ENCODE data around the gene ITIH6.
"Not testable (repeated sequence)": the region's sequence is repeated elsewhere in the genome, so short reads cannot be mapped to it uniquely, and the experiment has no call there.

ITIH6 gene, protein sequence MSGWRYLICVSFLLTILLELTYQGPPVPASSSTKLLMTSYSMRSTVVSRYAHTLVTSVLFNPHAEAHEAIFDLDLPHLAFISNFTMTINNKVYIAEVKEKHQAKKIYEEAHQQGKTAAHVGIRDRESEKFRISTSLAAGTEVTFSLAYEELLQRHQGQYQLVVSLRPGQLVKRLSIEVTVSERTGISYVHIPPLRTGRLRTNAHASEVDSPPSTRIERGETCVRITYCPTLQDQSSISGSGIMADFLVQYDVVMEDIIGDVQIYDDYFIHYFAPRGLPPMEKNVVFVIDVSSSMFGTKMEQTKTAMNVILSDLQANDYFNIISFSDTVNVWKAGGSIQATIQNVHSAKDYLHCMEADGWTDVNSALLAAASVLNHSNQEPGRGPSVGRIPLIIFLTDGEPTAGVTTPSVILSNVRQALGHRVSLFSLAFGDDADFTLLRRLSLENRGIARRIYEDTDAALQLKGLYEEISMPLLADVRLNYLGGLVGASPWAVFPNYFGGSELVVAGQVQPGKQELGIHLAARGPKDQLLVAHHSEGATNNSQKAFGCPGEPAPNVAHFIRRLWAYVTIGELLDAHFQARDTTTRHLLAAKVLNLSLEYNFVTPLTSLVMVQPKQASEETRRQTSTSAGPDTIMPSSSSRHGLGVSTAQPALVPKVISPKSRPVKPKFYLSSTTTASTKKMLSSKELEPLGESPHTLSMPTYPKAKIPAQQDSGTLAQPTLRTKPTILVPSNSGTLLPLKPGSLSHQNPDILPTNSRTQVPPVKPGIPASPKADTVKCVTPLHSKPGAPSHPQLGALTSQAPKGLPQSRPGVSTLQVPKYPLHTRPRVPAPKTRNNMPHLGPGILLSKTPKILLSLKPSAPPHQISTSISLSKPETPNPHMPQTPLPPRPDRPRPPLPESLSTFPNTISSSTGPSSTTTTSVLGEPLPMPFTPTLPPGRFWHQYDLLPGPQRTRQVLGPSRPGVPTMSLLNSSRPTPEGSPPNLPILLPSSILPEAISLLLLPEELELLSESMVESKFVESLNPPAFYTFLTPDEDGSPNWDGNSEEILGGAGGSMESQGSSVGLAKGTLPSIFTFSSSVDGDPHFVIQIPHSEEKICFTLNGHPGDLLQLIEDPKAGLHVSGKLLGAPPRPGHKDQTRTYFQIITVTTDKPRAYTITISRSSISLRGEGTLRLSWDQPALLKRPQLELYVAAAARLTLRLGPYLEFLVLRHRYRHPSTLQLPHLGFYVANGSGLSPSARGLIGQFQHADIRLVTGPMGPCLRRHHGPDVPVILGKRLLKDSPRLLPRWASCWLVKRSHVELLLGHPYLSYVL

DNA sequence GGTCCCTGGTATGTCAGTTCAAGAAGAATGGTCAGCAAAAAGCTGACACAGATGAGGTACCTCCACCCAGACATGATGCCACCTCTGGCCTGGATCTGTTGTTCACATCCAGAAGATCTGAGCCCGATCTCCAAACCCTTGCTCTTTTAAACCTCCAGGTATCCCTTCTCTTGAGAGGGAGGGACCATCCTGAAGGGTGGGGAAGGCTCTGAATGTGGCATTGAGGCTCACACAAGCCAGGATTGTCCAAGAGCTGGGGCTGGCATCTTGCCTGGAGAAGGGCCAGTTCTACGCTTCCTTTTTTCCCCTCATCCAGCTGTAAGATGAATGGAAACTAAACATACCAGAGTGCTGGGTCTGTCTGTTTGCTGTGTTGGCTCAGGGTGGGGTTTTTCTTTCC is at the start of gene ITIH6:
Gene ITIH6 (minus strand): TSS at position 119 of the 400 bp plus-strand sequence. CDS start 45 bp downstream, at position 74.
- Histone ChIP-seq H3K9me3 (ENCODE audit: control insufficient read depth in 1 of 2, low read length in 2 of 2) (no peaks in the 10 kb centered on the region), H3K9ac (ENCODE audit: low read depth in 1 of 2, low read length in 2 of 2) (no peak within 1 kb of the TSS), H3K27me3 (ENCODE audit: control insufficient read depth in 1 of 2, insufficient read depth in 2 of 2, low read length in 2 of 2) (no peaks in the 10 kb centered on the region), H3K36me3 (ENCODE audit: control insufficient read depth in 1 of 2, insufficient read depth in 2 of 2, low read length in 2 of 2) (no peaks in the 10 kb centered on the region), H3K4me3 (ENCODE audit: low read depth in 1 of 2, low read length in 2 of 2) (no peak within 1 kb of the TSS), H3K4me1 (ENCODE audit: control insufficient read depth in 1 of 2, insufficient read depth in 2 of 2, low read length in 2 of 2) (peaks cover 0 to 4% of the 10 kb centered on the region in 2 donors), H3K27ac (ENCODE audit: low read depth, low read length) (no peak within 1 kb of the TSS)

DNA sequence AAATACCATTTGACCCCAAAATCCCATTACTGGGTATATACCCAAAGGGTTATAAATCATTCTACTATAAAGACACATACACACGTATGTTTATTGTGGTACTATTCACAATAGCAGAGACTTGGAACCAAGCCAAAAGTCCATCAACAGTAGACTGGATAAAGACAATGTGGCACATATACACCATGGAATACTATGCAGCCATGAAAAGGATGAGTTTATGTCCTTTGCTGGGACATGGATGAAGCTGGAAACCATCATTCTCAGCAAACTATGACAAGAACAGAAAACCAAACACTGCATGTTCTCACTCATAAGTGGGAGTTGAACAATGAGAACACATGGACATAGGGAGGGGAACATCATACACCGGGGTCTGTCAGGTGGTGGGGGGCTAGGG is 49.6 kb upstream of the ITIH6 start:
- H3K36me3 ChIP-seq (ENCODE audit: control insufficient read depth in 1 of 2, insufficient read depth in 2 of 2, low read length in 2 of 2); H3K9me3 ChIP-seq (ENCODE audit: control insufficient read depth in 1 of 2, low read length in 2 of 2); H3K9ac ChIP-seq (ENCODE audit: low read depth in 1 of 2, low read length in 2 of 2); H3K27ac ChIP-seq (ENCODE audit: low read depth, low read length); H3K4me3 ChIP-seq (ENCODE audit: low read depth in 1 of 2, low read length in 2 of 2); H3K27me3 ChIP-seq (ENCODE audit: control insufficient read depth in 1 of 2, insufficient read depth in 2 of 2, low read length in 2 of 2); H3K4me1 ChIP-seq (ENCODE audit: control insufficient read depth in 1 of 2, insufficient read depth in 2 of 2, low read length in 2 of 2): not testable (repeated sequence)

DNA sequence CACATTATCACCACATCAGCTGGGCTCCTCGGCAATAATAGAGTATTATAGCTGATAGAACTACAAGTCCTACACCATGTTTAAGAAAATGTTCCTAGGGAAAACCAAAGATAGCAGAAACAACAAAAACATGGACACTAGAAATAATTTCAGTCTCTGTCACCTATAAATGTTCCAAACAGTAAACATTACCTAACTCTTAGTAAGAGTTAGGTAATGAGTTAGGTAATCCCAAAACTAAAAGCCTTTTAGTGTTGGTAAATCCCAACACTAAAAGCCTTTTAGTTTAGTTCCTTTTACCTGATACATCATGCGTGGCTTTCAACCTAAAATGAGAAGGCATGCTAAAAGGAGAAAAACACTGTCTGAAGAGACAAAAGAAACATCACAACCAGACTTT is 45.0 kb upstream of the ITIH6 start:
- Histone ChIP-seq H3K4me3 (ENCODE audit: low read depth in 1 of 2, low read length in 2 of 2) (no peak overlapping the region), H3K36me3 (ENCODE audit: control insufficient read depth in 1 of 2, insufficient read depth in 2 of 2, low read length in 2 of 2) (no peaks in the 10 kb centered on the region)

DNA sequence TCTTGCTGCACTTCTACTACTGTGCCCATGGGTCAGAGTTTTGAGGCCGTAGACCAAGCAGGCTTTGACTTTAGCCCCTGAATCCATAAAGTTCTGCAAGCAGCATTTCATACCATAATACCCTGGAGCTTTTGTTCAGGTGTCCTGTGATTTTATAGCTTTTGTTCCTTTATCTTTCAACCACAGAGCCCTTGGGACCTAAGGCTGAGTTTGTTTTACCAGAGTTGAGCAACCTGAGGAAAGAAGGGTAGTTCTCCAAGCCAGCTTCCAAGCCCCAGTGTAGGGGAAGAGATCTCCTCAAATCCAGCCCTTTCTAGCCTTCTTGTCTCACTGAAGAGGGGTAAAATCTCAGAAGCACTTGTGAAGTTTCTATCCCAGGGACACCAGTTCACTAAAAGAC is 44.6 kb upstream of the ITIH6 start:
- no peaks in the 10 kb centered on the region for H3K36me3 ChIP-seq (ENCODE audit: control insufficient read depth in 1 of 2, insufficient read depth in 2 of 2, low read length in 2 of 2)

More for the DNA sequence above, 45.0 kb upstream of the ITIH6 start:
- H3K9me3 ChIP-seq (ENCODE audit: control insufficient read depth in 1 of 2, low read length in 2 of 2): no peaks in the 10 kb centered on the region
- no peaks in the 10 kb centered on the region for H3K27me3 ChIP-seq (ENCODE audit: control insufficient read depth in 1 of 2, insufficient read depth in 2 of 2, low read length in 2 of 2)
- no peaks in the 10 kb centered on the region for H3K4me1 ChIP-seq (ENCODE audit: control insufficient read depth in 1 of 2, insufficient read depth in 2 of 2, low read length in 2 of 2)
- H3K9ac ChIP-seq (ENCODE audit: low read depth in 1 of 2, low read length in 2 of 2): no peak overlapping the region
- no peak overlapping the region for H3K27ac ChIP-seq (ENCODE audit: low read depth, low read length)

DNA sequence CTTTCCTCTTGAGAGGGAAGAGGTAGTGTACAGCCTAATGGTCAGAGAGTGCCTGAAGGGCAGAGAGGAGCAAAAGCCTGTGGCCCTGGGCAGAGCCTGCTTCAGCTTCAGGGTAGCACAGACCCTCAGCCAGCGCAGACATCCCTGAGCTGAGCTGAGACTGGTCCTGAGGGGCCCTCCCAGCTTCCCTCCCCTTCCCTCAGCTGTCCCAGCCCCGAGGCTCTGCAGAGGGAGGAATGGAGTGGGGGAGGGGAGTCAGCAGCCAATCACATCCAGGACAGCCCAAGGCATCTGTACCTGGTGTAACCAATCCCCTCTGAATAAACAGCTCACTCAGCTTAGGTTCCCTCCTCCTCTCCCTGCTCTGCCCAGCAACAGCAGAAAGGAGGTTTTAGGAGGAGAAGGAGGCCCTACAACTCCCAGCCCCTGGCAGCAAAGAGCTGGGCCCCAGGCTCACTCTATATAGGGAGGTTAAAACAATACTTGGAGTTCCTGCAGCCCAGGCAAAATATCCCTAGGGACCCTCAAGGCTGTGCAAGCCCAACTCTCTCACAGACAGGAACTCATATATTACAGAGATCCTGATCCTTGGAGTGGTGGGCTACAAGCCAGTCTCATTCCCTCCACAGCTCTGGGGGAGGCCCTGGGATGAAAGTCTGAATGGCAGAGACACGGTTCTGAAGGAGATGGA is 43.3 kb upstream of the ITIH6 start:
- not testable (repeated sequence) for H3K9ac ChIP-seq (ENCODE audit: low read depth in 1 of 2, low read length in 2 of 2); H3K27me3 ChIP-seq (ENCODE audit: control insufficient read depth in 1 of 2, insufficient read depth in 2 of 2, low read length in 2 of 2); H3K4me3 ChIP-seq (ENCODE audit: low read depth in 1 of 2, low read length in 2 of 2); H3K4me1 ChIP-seq (ENCODE audit: control insufficient read depth in 1 of 2, insufficient read depth in 2 of 2, low read length in 2 of 2); H3K9me3 ChIP-seq (ENCODE audit: control insufficient read depth in 1 of 2, low read length in 2 of 2); H3K36me3 ChIP-seq (ENCODE audit: control insufficient read depth in 1 of 2, insufficient read depth in 2 of 2, low read length in 2 of 2); H3K27ac ChIP-seq (ENCODE audit: low read depth, low read length)

More for the DNA sequence above, 44.6 kb upstream of the ITIH6 start:
- no peaks in the 10 kb centered on the region for H3K9me3 ChIP-seq (ENCODE audit: control insufficient read depth in 1 of 2, low read length in 2 of 2)
- no peaks in the 10 kb centered on the region for H3K27me3 ChIP-seq (ENCODE audit: control insufficient read depth in 1 of 2, insufficient read depth in 2 of 2, low read length in 2 of 2)
- H3K27ac ChIP-seq (ENCODE audit: low read depth, low read length): no peak overlapping the region
- no peak overlapping the region for H3K4me3 ChIP-seq (ENCODE audit: low read depth in 1 of 2, low read length in 2 of 2)
- no peaks in the 10 kb centered on the region for H3K4me1 ChIP-seq (ENCODE audit: control insufficient read depth in 1 of 2, insufficient read depth in 2 of 2, low read length in 2 of 2)
- H3K9ac ChIP-seq (ENCODE audit: low read depth in 1 of 2, low read length in 2 of 2): no peak overlapping the region

DNA sequence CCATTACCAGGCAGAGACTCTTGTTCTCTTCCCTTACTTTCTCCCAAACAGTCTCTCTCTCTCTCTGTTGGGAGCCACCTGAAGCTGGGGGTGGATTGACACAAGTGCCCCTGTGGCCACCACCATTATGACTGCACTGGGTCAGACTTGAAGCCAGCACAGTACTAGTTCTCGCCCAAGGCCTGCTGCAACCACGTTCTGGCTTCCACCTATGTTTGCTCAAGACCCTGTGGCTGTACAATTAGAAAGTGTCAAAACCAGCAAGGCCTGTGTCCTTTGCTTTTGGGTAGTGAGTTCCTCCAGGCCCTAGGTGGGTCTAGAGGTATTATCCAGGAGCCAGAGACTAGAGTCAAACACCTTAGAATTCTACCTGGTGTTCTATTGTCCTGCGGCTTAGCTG is 40.5 kb upstream of the ITIH6 start:
- Histone ChIP-seq H3K27ac (ENCODE audit: low read depth, low read length) (no peak overlapping the region), H3K9ac (ENCODE audit: low read depth in 1 of 2, low read length in 2 of 2) (no peak overlapping the region), H3K4me3 (ENCODE audit: low read depth in 1 of 2, low read length in 2 of 2) (no peak overlapping the region)

DNA sequence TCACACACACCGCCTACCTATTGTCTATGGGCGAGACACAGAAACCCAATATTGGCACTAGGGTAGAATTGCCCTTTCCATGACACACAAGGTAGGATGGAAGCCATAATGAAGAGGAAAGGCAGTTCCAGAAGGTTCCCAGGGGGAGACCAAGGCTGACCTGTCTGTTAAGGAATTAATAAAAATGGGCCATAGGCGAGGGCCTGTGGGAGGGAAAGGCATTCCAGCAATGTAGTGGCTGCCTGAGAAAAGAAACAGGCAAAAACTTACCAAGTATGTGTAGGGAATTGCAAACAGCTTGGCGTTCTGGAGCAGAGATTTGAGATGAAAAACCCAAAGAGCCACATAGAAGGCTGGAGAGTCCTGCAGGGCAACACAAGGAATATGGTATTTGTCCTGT is 28.5 kb upstream of the ITIH6 start:
- H3K36me3 ChIP-seq (ENCODE audit: control insufficient read depth in 1 of 2, insufficient read depth in 2 of 2, low read length in 2 of 2): no peaks in the 10 kb centered on the region
- H3K27ac ChIP-seq (ENCODE audit: low read depth, low read length): no peak overlapping the region
- H3K27me3 ChIP-seq (ENCODE audit: control insufficient read depth in 1 of 2, insufficient read depth in 2 of 2, low read length in 2 of 2): no peaks in the 10 kb centered on the region
- no peaks in the 10 kb centered on the region for H3K9me3 ChIP-seq (ENCODE audit: control insufficient read depth in 1 of 2, low read length in 2 of 2)
- H3K9ac ChIP-seq (ENCODE audit: low read depth in 1 of 2, low read length in 2 of 2): no peak overlapping the region
- H3K4me1 ChIP-seq (ENCODE audit: control insufficient read depth in 1 of 2, insufficient read depth in 2 of 2, low read length in 2 of 2): no peaks in the 10 kb centered on the region
- no peak overlapping the region for H3K4me3 ChIP-seq (ENCODE audit: low read depth in 1 of 2, low read length in 2 of 2)

More for the DNA sequence above, 40.5 kb upstream of the ITIH6 start:
- H3K4me1 ChIP-seq (ENCODE audit: control insufficient read depth in 1 of 2, insufficient read depth in 2 of 2, low read length in 2 of 2): no peaks in the 10 kb centered on the region
- no peaks in the 10 kb centered on the region for H3K9me3 ChIP-seq (ENCODE audit: control insufficient read depth in 1 of 2, low read length in 2 of 2)
- no peaks in the 10 kb centered on the region for H3K27me3 ChIP-seq (ENCODE audit: control insufficient read depth in 1 of 2, insufficient read depth in 2 of 2, low read length in 2 of 2)
- no peaks in the 10 kb centered on the region for H3K36me3 ChIP-seq (ENCODE audit: control insufficient read depth in 1 of 2, insufficient read depth in 2 of 2, low read length in 2 of 2)

DNA sequence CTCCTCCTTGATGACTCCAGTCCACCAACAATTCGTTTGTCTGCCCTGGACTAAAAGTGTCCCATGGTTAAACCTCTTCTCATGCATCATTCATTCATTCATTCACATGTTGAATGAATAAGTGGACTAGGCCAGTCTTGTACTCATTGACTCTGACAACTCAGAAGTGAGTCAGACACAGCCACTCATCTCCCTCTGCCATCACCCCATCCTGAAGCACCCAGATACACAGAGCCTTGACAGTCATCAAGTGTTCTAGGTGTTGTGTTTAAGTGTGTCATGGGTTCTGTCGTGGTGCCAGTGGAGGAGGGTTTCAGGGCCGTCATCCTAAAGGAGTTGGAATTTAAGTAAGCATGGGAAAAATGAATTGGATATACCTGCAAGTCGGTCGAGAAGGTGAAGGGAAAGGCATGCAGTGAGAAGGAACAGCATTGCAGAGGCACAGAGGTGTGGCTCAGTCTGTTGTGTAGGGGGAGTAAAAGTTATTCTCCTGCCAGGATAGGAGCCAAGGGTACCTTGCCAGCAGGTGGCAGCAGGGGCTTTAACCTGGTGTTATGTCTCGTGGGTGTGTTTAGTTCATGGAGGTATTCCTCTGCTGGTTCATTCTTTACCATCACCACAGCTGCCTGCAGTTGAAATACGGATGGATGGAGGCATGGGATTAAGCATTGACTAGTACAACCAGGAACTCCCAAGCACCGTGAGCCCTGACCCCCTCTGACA is 27.8 kb upstream of the ITIH6 start:
- Histone ChIP-seq H3K27me3 (ENCODE audit: control insufficient read depth in 1 of 2, insufficient read depth in 2 of 2, low read length in 2 of 2) (no peaks in the 10 kb centered on the region), H3K4me3 (ENCODE audit: low read depth in 1 of 2, low read length in 2 of 2) (no peak overlapping the region), H3K4me1 (ENCODE audit: control insufficient read depth in 1 of 2, insufficient read depth in 2 of 2, low read length in 2 of 2) (no peaks in the 10 kb centered on the region), H3K27ac (ENCODE audit: low read depth, low read length) (no peak overlapping the region), H3K9me3 (ENCODE audit: control insufficient read depth in 1 of 2, low read length in 2 of 2) (no peaks in the 10 kb centered on the region), H3K9ac (ENCODE audit: low read depth in 1 of 2, low read length in 2 of 2) (no peak overlapping the region), H3K36me3 (ENCODE audit: control insufficient read depth in 1 of 2, insufficient read depth in 2 of 2, low read length in 2 of 2) (no peaks in the 10 kb centered on the region)

DNA sequence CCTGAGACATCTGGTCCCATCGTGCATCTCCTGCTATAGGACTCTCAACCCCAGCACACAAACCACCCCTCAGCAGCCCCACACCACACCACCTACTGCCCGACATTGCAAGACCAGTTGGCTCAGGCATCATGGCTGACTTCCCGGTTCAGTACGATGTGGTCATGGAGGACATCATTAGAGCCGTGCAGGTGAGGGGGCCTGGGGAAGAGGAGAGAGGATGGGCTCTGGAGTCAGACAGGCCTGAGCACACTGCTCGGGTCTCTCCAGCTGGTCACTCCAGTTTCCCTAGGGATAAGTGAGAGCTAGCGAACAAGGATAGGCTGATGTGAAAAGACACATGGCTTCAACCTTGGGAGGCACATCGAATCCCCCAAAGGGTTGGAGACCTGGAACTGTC is 26.7 kb upstream of the ITIH6 start:
- no peaks in the 10 kb centered on the region for H3K4me1 ChIP-seq (ENCODE audit: control insufficient read depth in 1 of 2, insufficient read depth in 2 of 2, low read length in 2 of 2)
- no peak overlapping the region for H3K27ac ChIP-seq (ENCODE audit: low read depth, low read length)
- no peaks in the 10 kb centered on the region for H3K9me3 ChIP-seq (ENCODE audit: control insufficient read depth in 1 of 2, low read length in 2 of 2)
- no peak overlapping the region for H3K9ac ChIP-seq (ENCODE audit: low read depth in 1 of 2, low read length in 2 of 2)
- no peak overlapping the region for H3K4me3 ChIP-seq (ENCODE audit: low read depth in 1 of 2, low read length in 2 of 2)
- H3K36me3 ChIP-seq (ENCODE audit: control insufficient read depth in 1 of 2, insufficient read depth in 2 of 2, low read length in 2 of 2): no peaks in the 10 kb centered on the region
- no peaks in the 10 kb centered on the region for H3K27me3 ChIP-seq (ENCODE audit: control insufficient read depth in 1 of 2, insufficient read depth in 2 of 2, low read length in 2 of 2)

All from duodenal mucosa (tissue), 2 donors.